T-helper 1 cell (primary cell): ENCODE measurements around the gene NDST3.
"Not testable (repeated sequence)": the region's sequence is repeated elsewhere in the genome, so short reads cannot be mapped to it uniquely, and the experiment has no call there.

Experiments
- DNase-seq, 5 donors: peaks; one replicate each; pipeline ENCODE4 v3.0.0-alpha.2; 2012 to 2020

NDST3 gene

GRCh38 chr4:118190903-118191302 lies 156.6 kb downstream of the NDST3 start:
- DNase-seq: no peak

- no peak for DNase-seq
Observed at GRCh38 chr4:118193421-118193820, 159.1 kb downstream of the NDST3 start.

- DNase-seq: no peak
Observed at GRCh38 chr4:118206627-118207026, 172.3 kb downstream of the NDST3 start.

- no peak for DNase-seq
Observed at GRCh38 chr4:118213101-118213500, 178.8 kb downstream of the NDST3 start.

- no peak for DNase-seq
Observed at GRCh38 chr4:118215826-118216225, 181.5 kb downstream of the NDST3 start.

GRCh38 chr4:118221227-118221800 lies 187.0 kb downstream of the NDST3 start:
- DNase-seq: no peak

- peak in 1 of 5 donors; percentile 29 for DNase-seq
Observed at GRCh38 chr4:118224243-118224829, 190.1 kb downstream of the NDST3 start.

GRCh38 chr4:118225511-118225910 lies 191.2 kb downstream of the NDST3 start:
- DNase-seq: no peak

- DNase-seq: no peak
Observed at GRCh38 chr4:118226311-118227010, 192.2 kb downstream of the NDST3 start.

GRCh38 chr4:118235566-118236120 lies 201.4 kb downstream of the NDST3 start:
- no peak for DNase-seq

GRCh38 chr4:118237531-118237930 lies 203.2 kb downstream of the NDST3 start:
- no peak for DNase-seq

GRCh38 chr4:118249890-118250289 lies 215.6 kb downstream of the NDST3 start:
- DNase-seq: no peak

- no peak for DNase-seq
Observed at GRCh38 chr4:118254368-118254767, 220.1 kb downstream of the NDST3 start.

GRCh38 chr4:118259111-118259510 lies 224.8 kb downstream of the NDST3 start:
- DNase-seq: no peak

GRCh38 chr4:118260309-118260708 lies 226.0 kb downstream of the NDST3 start:
- no peak for DNase-seq

GRCh38 chr4:118264096-118264495 lies 229.8 kb downstream of the NDST3 start:
- no peak for DNase-seq

GRCh38 chr4:118265312-118266144 lies 231.2 kb downstream of the NDST3 start:
- DNase-seq: peak in 1 of 5 donors; percentile 22

GRCh38 chr4:118266145-118266496 lies 231.8 kb downstream of the NDST3 start:
- DNase-seq: not testable (repeated sequence)

- no peak for DNase-seq
Observed at GRCh38 chr4:118268780-118269179, 234.5 kb downstream of the NDST3 start.

GRCh38 chr4:118270492-118270891 lies 236.2 kb downstream of the NDST3 start:
- DNase-seq: peak in 1 of 5 donors; percentile 47

- no peak for DNase-seq
Observed at GRCh38 chr4:118271788-118272187, 237.5 kb downstream of the NDST3 start.

GRCh38 chr4:118273642-118274041 lies 239.4 kb downstream of the NDST3 start:
- DNase-seq: no peak

- DNase-seq: no peak
Observed at GRCh38 chr4:118276580-118276979, 242.3 kb downstream of the NDST3 start.
